ENCODE measurements around the gene LTB4R. TPM values are rescaled to one million over a fixed set of nuclear protein-coding genes. Genes with fewer than 3 reads are reported as not detected.

LTB4R gene
- total and polyA plus RNA-seq, 2 donors (not counting 1 experiment from before 2014, with no cell fraction given), result 0.62 to 0.66 TPM

- H3K4me3 ChIP-seq (replicated peaks in 1 of 4; ENCODE audit: control extremely low read depth in 1 of 4, insufficient read depth in 1 of 4, low read depth in 3 of 4, low read length in 4 of 4), result peak overlapping the region; percentile 49 to 100 (median 58)
- peaks cover 28% of the 10 kb centered on the region for H3K4me1 ChIP-seq (ENCODE audit: control insufficient read depth, extremely low read depth, insufficient read depth, low read length)
These were observed 55.6 kb downstream of the LTB4R start for GRCh38 chr14:24366721-24367513.

More at GRCh38 chr14:24366721-24367513, 55.6 kb downstream of the LTB4R start:
- Histone ChIP-seq H3K36me3 (ENCODE audit: control insufficient read depth, insufficient read depth, low read length) (peaks cover 4% of the 10 kb centered on the region), H3K79me2 (ENCODE audit: control insufficient read depth, insufficient read depth, low read length) (peaks cover 9% of the 10 kb centered on the region), H3K4me2 (ENCODE audit: extremely low read depth, insufficient read depth, low read length) (peak overlapping the region; percentile 57), H3K27ac (ENCODE audit: insufficient read depth, low read length) (peak overlapping the region; percentile 98), H3K9ac (ENCODE audit: insufficient read depth, low read length) (peak overlapping the region; percentile 72), H2AFZ (ENCODE audit: low read length) (peak overlapping the region; percentile 56), H3K9me3 (ENCODE audit: control insufficient read depth, insufficient read depth, low read depth, low read length) (no peaks in the 10 kb centered on the region), H4K20me1 (ENCODE audit: control insufficient read depth, extremely low read depth, insufficient read depth, low read length) (no peaks in the 10 kb centered on the region), H3K27me3 (ENCODE audit: control insufficient read depth, insufficient read depth, low read length) (no peaks in the 10 kb centered on the region)
- DNase-seq (ENCODE audit: low read depth in 2 of 2), result peak; percentile 90 to 96
- TF ChIP-seq, protein P1, sequence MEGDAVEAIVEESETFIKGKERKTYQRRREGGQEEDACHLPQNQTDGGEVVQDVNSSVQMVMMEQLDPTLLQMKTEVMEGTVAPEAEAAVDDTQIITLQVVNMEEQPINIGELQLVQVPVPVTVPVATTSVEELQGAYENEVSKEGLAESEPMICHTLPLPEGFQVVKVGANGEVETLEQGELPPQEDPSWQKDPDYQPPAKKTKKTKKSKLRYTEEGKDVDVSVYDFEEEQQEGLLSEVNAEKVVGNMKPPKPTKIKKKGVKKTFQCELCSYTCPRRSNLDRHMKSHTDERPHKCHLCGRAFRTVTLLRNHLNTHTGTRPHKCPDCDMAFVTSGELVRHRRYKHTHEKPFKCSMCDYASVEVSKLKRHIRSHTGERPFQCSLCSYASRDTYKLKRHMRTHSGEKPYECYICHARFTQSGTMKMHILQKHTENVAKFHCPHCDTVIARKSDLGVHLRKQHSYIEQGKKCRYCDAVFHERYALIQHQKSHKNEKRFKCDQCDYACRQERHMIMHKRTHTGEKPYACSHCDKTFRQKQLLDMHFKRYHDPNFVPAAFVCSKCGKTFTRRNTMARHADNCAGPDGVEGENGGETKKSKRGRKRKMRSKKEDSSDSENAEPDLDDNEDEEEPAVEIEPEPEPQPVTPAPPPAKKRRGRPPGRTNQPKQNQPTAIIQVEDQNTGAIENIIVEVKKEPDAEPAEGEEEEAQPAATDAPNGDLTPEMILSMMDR (conservative IDR thresholded peaks at IDR 0.05 in 1 of 2, IDR thresholded peaks at IDR 0.05 in 1 of 2; ENCODE audit: low read depth in 1 of 2, low read length in 2 of 2), result no peak
- no peak for TF ChIP-seq EZH2 (IDR thresholded peaks at IDR 0.05; ENCODE audit: low read length, missing control alignments)

Other genes with a start within 250 kb of the LTB4R start
Only the 30 nearest of the 33 such genes appear.
- 52.9 and 68.0 TPM in 2 replicates for gene DCAF11, start 196.7 kb upstream of the LTB4R start, total RNA-seq
- 18.4 and 21.7 TPM in 2 replicates for gene DCAF11, start 196.7 kb upstream of the LTB4R start, polyA plus RNA-seq
- 0.77 and 0.99 TPM in 2 replicates for gene NRL, start 196.6 kb upstream of the LTB4R start, total RNA-seq
- 0.45 and 0.49 TPM in 2 replicates for gene NRL, start 196.6 kb upstream of the LTB4R start, polyA plus RNA-seq
- under 0.01 TPM in 1 of 2 replicates, not detected in the other for gene FITM1, start 180.8 kb upstream of the LTB4R start, total RNA-seq
- gene FITM1, start 180.8 kb upstream of the LTB4R start, polyA plus RNA-seq, result not detected in 2 replicates
- 172 and 177 TPM in 2 replicates for gene PSME1, start 175.3 kb upstream of the LTB4R start, total RNA-seq
- gene PSME1, start 175.3 kb upstream of the LTB4R start, polyA plus RNA-seq, result 221 and 266 TPM in 2 replicates
- 12.3 and 18.0 TPM in 2 replicates for gene EMC9, start 169.9 kb upstream of the LTB4R start, total RNA-seq
- 6.6 and 10.2 TPM in 2 replicates for gene EMC9, start 169.9 kb upstream of the LTB4R start, polyA plus RNA-seq
- 82.7 and 148 TPM in 2 replicates for gene PSME2, start 164.9 kb upstream of the LTB4R start, total RNA-seq
- gene PSME2, start 164.9 kb upstream of the LTB4R start, polyA plus RNA-seq, result 132 and 175 TPM in 2 replicates
- 25.4 and 30.3 TPM in 2 replicates for gene RNF31, start 164.0 kb upstream of the LTB4R start, total RNA-seq
- 9.2 and 14.8 TPM in 2 replicates for gene RNF31, start 164.0 kb upstream of the LTB4R start, polyA plus RNA-seq
- gene IRF9, start 150.2 kb upstream of the LTB4R start, total RNA-seq, result 110 and 142 TPM in 2 replicates
- 70.4 and 79.9 TPM in 2 replicates for gene IRF9, start 150.2 kb upstream of the LTB4R start, polyA plus RNA-seq
- 0.51 and 1.8 TPM in 2 replicates for gene REC8, start 139.4 kb upstream of the LTB4R start, total RNA-seq
- 1.5 and 2.2 TPM in 2 replicates for gene REC8, start 139.4 kb upstream of the LTB4R start, polyA plus RNA-seq
- gene IPO4, start 122.7 kb upstream of the LTB4R start, total RNA-seq, result 22.6 and 25.3 TPM in 2 replicates
- gene IPO4, start 122.7 kb upstream of the LTB4R start, polyA plus RNA-seq, result 12.4 and 27.8 TPM in 2 replicates
- gene TM9SF1, start 116.1 kb upstream of the LTB4R start, total RNA-seq, result 49.6 and 61.6 TPM in 2 replicates
- gene TM9SF1, start 116.1 kb upstream of the LTB4R start, polyA plus RNA-seq, result 60.9 and 65.1 TPM in 2 replicates
- under 0.01 and 0.17 TPM in 2 replicates for gene TSSK4, start 105.8 kb upstream of the LTB4R start, total RNA-seq
- not detected in 2 replicates for gene TSSK4, start 105.8 kb upstream of the LTB4R start, polyA plus RNA-seq
- gene CHMP4A, start 98.0 kb upstream of the LTB4R start, total RNA-seq, result 22.1 and 24.9 TPM in 2 replicates
- 96.8 and 133 TPM in 2 replicates for gene CHMP4A, start 98.0 kb upstream of the LTB4R start, polyA plus RNA-seq
- gene MDP1, start 95.4 kb upstream of the LTB4R start, total RNA-seq, result 13.6 and 22.1 TPM in 2 replicates
- 14.4 TPM in 2 replicates for gene MDP1, start 95.4 kb upstream of the LTB4R start, polyA plus RNA-seq
- 140 and 145 TPM in 2 replicates for gene NEDD8, start 79.1 kb upstream of the LTB4R start, total RNA-seq
- 441 and 587 TPM in 2 replicates for gene NEDD8, start 79.1 kb upstream of the LTB4R start, polyA plus RNA-seq
- gene GMPR2, start 78.6 kb upstream of the LTB4R start, total RNA-seq, result 128 and 147 TPM in 2 replicates
- 68.3 and 80.2 TPM in 2 replicates for gene GMPR2, start 78.6 kb upstream of the LTB4R start, polyA plus RNA-seq
- gene TINF2, start 68.9 kb upstream of the LTB4R start, total RNA-seq, result 54.7 and 61.4 TPM in 2 replicates
- gene TINF2, start 68.9 kb upstream of the LTB4R start, polyA plus RNA-seq, result 42.6 and 47.7 TPM in 2 replicates
- 0.51 and 0.83 TPM in 2 replicates for gene TGM1, start 48.3 kb upstream of the LTB4R start, total RNA-seq
- gene TGM1, start 48.3 kb upstream of the LTB4R start, polyA plus RNA-seq, result 1.3 and 1.4 TPM in 2 replicates
- 14.1 and 21.0 TPM in 2 replicates for gene RABGGTA, start 39.9 kb upstream of the LTB4R start, total RNA-seq
- 15.1 and 19.4 TPM in 2 replicates for gene RABGGTA, start 39.9 kb upstream of the LTB4R start, polyA plus RNA-seq
- gene DHRS1, start 11.7 kb upstream of the LTB4R start, total RNA-seq, result 6.9 and 10.7 TPM in 2 replicates
- gene DHRS1, start 11.7 kb upstream of the LTB4R start, polyA plus RNA-seq, result 21.0 and 24.5 TPM in 2 replicates
- gene NOP9, start 11.7 kb upstream of the LTB4R start, total RNA-seq, result 16.2 and 16.7 TPM in 2 replicates
- 8.0 and 13.5 TPM in 2 replicates for gene NOP9, start 11.7 kb upstream of the LTB4R start, polyA plus RNA-seq
- gene CIDEB, start 3.5 kb upstream of the LTB4R start, total RNA-seq, result 0.33 and 0.51 TPM in 2 replicates
- gene CIDEB, start 3.5 kb upstream of the LTB4R start, polyA plus RNA-seq, result 0.35 and 0.42 TPM in 2 replicates
- gene LTB4R2, start 1.4 kb upstream of the LTB4R start, total RNA-seq, result 1.3 and 1.8 TPM in 2 replicates
- 0.23 and 0.28 TPM in 2 replicates for gene LTB4R2, start 1.4 kb upstream of the LTB4R start, polyA plus RNA-seq
- 1.3 and 7.4 TPM in 2 replicates for gene ADCY4, start 23.6 kb downstream of the LTB4R start, total RNA-seq
- 0.43 and 1.4 TPM in 2 replicates for gene ADCY4, start 23.6 kb downstream of the LTB4R start, polyA plus RNA-seq
- gene RIPK3, start 28.5 kb downstream of the LTB4R start, total RNA-seq, result 0.26 and 0.33 TPM in 2 replicates
- 0.20 and 0.34 TPM in 2 replicates for gene RIPK3, start 28.5 kb downstream of the LTB4R start, polyA plus RNA-seq
- 33.1 and 59.9 TPM in 2 replicates for gene NFATC4, start 56.7 kb downstream of the LTB4R start, total RNA-seq
- 23.8 and 27.1 TPM in 2 replicates for gene NFATC4, start 56.7 kb downstream of the LTB4R start, polyA plus RNA-seq
- gene NYNRIN, start 87.5 kb downstream of the LTB4R start, total RNA-seq, result 8.2 and 16.2 TPM in 2 replicates
- 7.2 and 7.7 TPM in 2 replicates for gene NYNRIN, start 87.5 kb downstream of the LTB4R start, polyA plus RNA-seq
- gene CBLN3, start 118.2 kb downstream of the LTB4R start, total RNA-seq, result 2.6 and 5.3 TPM in 2 replicates
- gene CBLN3, start 118.2 kb downstream of the LTB4R start, polyA plus RNA-seq, result 2.6 and 2.7 TPM in 2 replicates
- 55.2 and 61.1 TPM in 2 replicates for gene KHNYN, start 118.5 kb downstream of the LTB4R start, total RNA-seq
- gene KHNYN, start 118.5 kb downstream of the LTB4R start, polyA plus RNA-seq, result 12.2 and 14.6 TPM in 2 replicates
- gene SDR39U1, start 131.3 kb downstream of the LTB4R start, total RNA-seq, result 8.7 and 9.9 TPM in 2 replicates
- gene SDR39U1, start 131.3 kb downstream of the LTB4R start, polyA plus RNA-seq, result 24.7 and 31.9 TPM in 2 replicates

Measured in fibroblast of lung (primary cell).